HCT116 (cell line): ENCODE results near the gene WDR19. TPM values are rescaled to one million over a fixed set of nuclear protein-coding genes. Genes with fewer than 3 reads are reported as not detected.
"Not testable (repeated sequence)": the region's sequence is repeated elsewhere in the genome, so short reads cannot be mapped to it uniquely, and the experiment has no call there.

Experiments
- ATAC-seq: fragments of 200-7000 bp; cut with Tn5 transposase; 2 replicates; pipeline ENCODE4 v1.9.1; 2020; ENCODE audit warnings: mild to moderate bottlenecking, moderate library complexity
- BruUV-seq: library from RNA; stranded (reverse); fragments of 400-500 nt; replicated peaks from 2 replicates; lab custom pipeline; 2021; lab: Mats Ljungman, UMichigan
- CTCF ChIA-PET: fragments of 300-600 bp; sonication (Branson Sonifier 250); formaldehyde crosslinking; loops from one replicate; lab custom pipeline; 2021; ENCODE audit warnings: antibody characterized with exemption; lab: Charles Lee
- POLR2A ChIA-PET: fragments of 300-600, 350-600 bp; sonication (Branson Sonifier 250); formaldehyde crosslinking; loops from one replicate; lab custom pipeline; 2021; ENCODE audit warnings: antibody characterized with exemption; lab: Charles Lee
- RAD21 ChIA-PET, 2 experiments: fragments of 300-600 bp; sonication (Branson Sonifier 250); formaldehyde crosslinking; loops; one replicate each; lab custom pipeline; 2023; ENCODE audit warnings: low total read pairs in 2 of 2; ENCODE audit not compliant: uncharacterized antibody in 2 of 2, unreplicated experiment in 2 of 2, low non-redundant PET in 1 of 2; lab: Charles Lee
- DNase-seq: peaks from one replicate; pipeline ENCODE4 v3.0.0-alpha.2; 2010; ENCODE audit warnings: low read depth, low spot score
- H2AFZ ChIP-seq: fragments of 200-600 bp; shearing (Covaris generic), sonication (generic); 2 replicates; pipeline ENCODE4 v1.6.1; 2017; ENCODE audit warnings: low read depth, mixed run types, mixed read lengths, antibody characterized with exemption, low read length; ENCODE audit not compliant: poor library complexity, severe bottlenecking
- H3K27ac ChIP-seq: 2 replicates; pipeline ENCODE4 v1.5.1; 2012; ENCODE audit warnings: low read depth, low read length
- H3K27me3 ChIP-seq: fragments of 200-600 bp; sonication (generic); 2 replicates; pipeline ENCODE4 v1.6.1; 2016; ENCODE audit warnings: mixed run types, low read length, mixed read lengths; ENCODE audit not compliant: insufficient read depth
- H3K36me3 ChIP-seq, 2 experiments: fragments of 200-500 bp in 1 of 2; fragments of 200-600 bp in 1 of 2; sonication (Bioruptor generic) in 1 of 2; sonication (generic) in 1 of 2; 2 replicates each; pipeline versions ENCODE4 v1.5.1 to v1.6.1; 2014 to 2016; ENCODE audit warnings: low read length in 2 of 2, inconsistent platforms in 1 of 2, mixed read lengths in 1 of 2, mixed run types in 1 of 2; ENCODE audit not compliant: insufficient read depth in 2 of 2, control insufficient read depth in 1 of 2
- H3K4me1 ChIP-seq, 2 experiments: fragments of 200-600 bp in 1 of 2; sonication (generic) in 1 of 2; 2 replicates each; pipeline versions ENCODE4 v1.5.1 to v1.6.1; 2012 to 2017; ENCODE audit warnings: low read length in 2 of 2, inconsistent platforms in 1 of 2, mild to moderate bottlenecking in 1 of 2, mixed read lengths in 1 of 2, mixed run types in 1 of 2, moderate library complexity in 1 of 2; ENCODE audit not compliant: insufficient read depth in 2 of 2, control insufficient read depth in 1 of 2
- H3K4me2 ChIP-seq: fragments of 200-600 bp; sonication (generic); 2 replicates; pipeline ENCODE4 v1.6.1; 2017; ENCODE audit warnings: mixed run types, low read length, mixed read lengths
- H3K4me3 ChIP-seq, 2 experiments: fragments of 200-600 bp in 1 of 2; sonication (generic) in 1 of 2; replicated peaks in 1 of 2; 2 replicates each; pipeline ENCODE4 v1.5.1; 2011 to 2016; ENCODE audit warnings: low read length in 2 of 2, control low read depth in 1 of 2, low read depth in 1 of 2, mild to moderate bottlenecking in 1 of 2, mixed read lengths in 1 of 2, mixed run types in 1 of 2
- H3K79me2 ChIP-seq: fragments of 200-600 bp; sonication (generic); 2 replicates; pipeline ENCODE4 v1.6.1; 2017; ENCODE audit warnings: mild to moderate bottlenecking, mixed run types, low read length, moderate library complexity, mixed read lengths; ENCODE audit not compliant: insufficient read depth
- H3K9ac ChIP-seq: fragments of 200-600 bp; sonication (generic); 2 replicates; pipeline ENCODE4 v1.6.1; 2016; ENCODE audit warnings: low read length, mixed read lengths
- H3K9me2 ChIP-seq: fragments of 200-600 bp; sonication (generic), shearing (Covaris generic); 2 replicates; pipeline ENCODE4 v1.6.1; 2017; ENCODE audit warnings: mixed run types, mild to moderate bottlenecking, moderate library complexity; ENCODE audit not compliant: insufficient read depth
- H3K9me3 ChIP-seq, 2 experiments: fragments of 200-500 bp in 1 of 2; fragments of 200-600 bp in 1 of 2; sonication (Bioruptor generic) in 1 of 2; sonication (generic) in 1 of 2; 2 replicates each; pipeline ENCODE4 v1.6.1; 2014 to 2017; ENCODE audit warnings: low read length in 2 of 2, mixed read lengths in 2 of 2, inconsistent platforms in 1 of 2, low read depth in 1 of 2, mild to moderate bottlenecking in 1 of 2, mixed run types in 1 of 2, moderate library complexity in 1 of 2; ENCODE audit not compliant: control insufficient read depth in 1 of 2, insufficient read depth in 1 of 2
- H4K20me1 ChIP-seq: fragments of 200-600 bp; sonication (generic), shearing (Covaris generic); 2 replicates; pipeline ENCODE4 v1.6.1; 2017; ENCODE audit warnings: mixed run types, mild to moderate bottlenecking, moderate library complexity; ENCODE audit not compliant: insufficient read depth
- CEBPB ChIP-seq: IDR thresholded peaks from 2 replicates; pipeline ENCODE4 v1.6.1; 2012; ENCODE audit warnings: low read depth
- EGR1 ChIP-seq: IDR thresholded peaks from 2 replicates; pipeline ENCODE4 v1.6.1; 2012; ENCODE audit warnings: low read depth
- ELF1 ChIP-seq: IDR thresholded peaks from 2 replicates; pipeline ENCODE4 v1.6.1; 2012; ENCODE audit warnings: low read depth, borderline replicate concordance
- POLR2AphosphoS5 ChIP-seq: IDR thresholded peaks from 2 replicates; pipeline ENCODE4 v1.6.1; 2011; ENCODE audit warnings: mild to moderate bottlenecking, low read depth, low read length, moderate library complexity
- REST ChIP-seq: IDR thresholded peaks from 2 replicates; pipeline ENCODE4 v1.6.1; 2012; ENCODE audit warnings: low read depth
- SIN3A ChIP-seq: IDR thresholded peaks from 2 replicates; pipeline ENCODE4 v1.6.1; 2012; ENCODE audit warnings: low read depth
- TCF7L2 ChIP-seq: IDR thresholded peaks from 2 replicates; pipeline ENCODE4 v1.7.0; 2011; ENCODE audit warnings: borderline replicate concordance, inconsistent platforms; ENCODE audit not compliant: insufficient read depth, insufficient read length; ENCODE audit errors: extremely low read depth
- YY1 ChIP-seq: IDR thresholded peaks from 2 replicates; pipeline ENCODE4 v1.6.1; 2011; ENCODE audit warnings: low read length, low read depth, moderate library complexity, mild to moderate bottlenecking; ENCODE audit not compliant: insufficient replicate concordance; ENCODE audit errors: extremely low read depth
- ZFX ChIP-seq: fragments of 450-650 bp; IDR thresholded peaks from 2 replicates; pipeline ENCODE4 v1.6.1; 2017
- ZNF274 ChIP-seq: fragments of 200-500 bp; sonication (Bioruptor generic); IDR thresholded peaks from 2 replicates; pipeline ENCODE4 v1.6.1; 2014; ENCODE audit warnings: mild to moderate bottlenecking, low read depth, low read length, inconsistent platforms
- intact Hi-C: fragments of 100-400 bp; cut with micrococcal nuclease; formaldehyde crosslinking; loops from 2 replicates; pipeline ENCODE4 v1.10.0; 2022
- total RNA-seq: library from RNA; stranded (reverse); gene quantifications from one replicate; pipeline ENCODE4 v1.2.1, GENCODE V29; 2021; ENCODE audit not compliant: unreplicated experiment
- TF ChIP-seq, protein P1 (sequence below): IDR thresholded peaks from 2 replicates; pipeline ENCODE4 v1.6.1; 2012

Gene WDR19
- total RNA-seq, 1 experiment from 2014 or later, result 18.8 TPM

DNA sequence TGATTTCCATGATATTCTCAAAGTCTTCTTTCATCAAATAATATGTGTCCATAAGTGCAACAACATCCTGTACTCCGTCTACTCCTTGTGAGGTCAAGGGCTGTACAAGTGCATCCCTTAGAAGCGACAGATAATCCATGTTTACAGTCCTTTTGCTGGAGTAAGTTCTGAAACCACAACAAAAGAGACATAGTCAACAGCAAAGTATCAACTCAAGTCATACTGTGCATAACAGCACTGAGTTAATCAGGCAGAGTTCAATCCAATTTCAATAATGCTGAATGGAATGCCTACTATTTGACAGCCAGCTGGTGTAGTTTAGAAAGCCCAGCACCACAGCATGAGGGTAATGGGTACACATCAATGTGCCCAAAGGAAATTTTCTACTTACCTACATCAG is 109.4 kb downstream of the WDR19 start:
- DNase-seq, result no peak
- Histone ChIP-seq H3K27ac (no peak overlapping the region), H3K36me3 (peaks cover 32 to 47% of the 10 kb centered on the region in 2 experiments; a peak in 3 of 4 replicates), H3K79me2 (no peaks in the 10 kb centered on the region), H3K4me2 (no peak overlapping the region), H3K9me3 (no peaks in the 10 kb centered on the region), H3K9ac (no peak overlapping the region), H2AFZ (no peak overlapping the region), H4K20me1 (no peaks in the 10 kb centered on the region), H3K27me3 (no peaks in the 10 kb centered on the region), H3K4me3 (no peak overlapping the region), H3K4me1 (no peaks in the 10 kb centered on the region), H3K9me2 (no peaks in the 10 kb centered on the region)
- BruUV-seq, result no TSS peak
- ChIA-PET POLR2A (no interaction called here), RAD21 (no interaction called here), CTCF (no interaction called here)
- TF ChIP-seq EGR1 (no peak), YY1 (no peak)
- intact Hi-C loops, result no loop called here
- ATAC-seq, result no peak

DNA sequence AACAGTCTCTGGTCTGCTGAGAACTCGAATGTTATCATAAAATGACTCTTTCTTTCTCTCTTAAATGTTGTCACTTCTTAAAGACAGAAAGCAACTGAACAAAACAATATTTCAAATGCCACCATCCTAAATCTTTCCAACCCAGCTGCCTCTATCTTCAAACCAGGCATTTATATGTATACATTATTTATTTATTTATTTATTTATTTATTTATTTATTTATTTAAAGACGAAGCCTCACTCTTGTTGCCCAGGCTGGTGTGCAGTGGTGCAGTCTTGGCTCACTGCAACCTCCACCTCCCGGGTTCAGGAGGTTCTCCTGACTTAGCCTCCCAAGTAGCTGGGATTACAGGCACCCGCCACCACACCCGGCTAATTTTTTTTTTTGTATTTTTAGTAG is 110.1 kb downstream of the WDR19 start:
- intact Hi-C loops, CTCF ChIA-PET, BruUV-seq: not testable (repeated sequence)

GRCh38 chr4:39295784-39296183 is 113.5 kb downstream of the WDR19 start:
- Histone ChIP-seq H3K27me3 (no peaks in the 10 kb centered on the region), H4K20me1 (no peaks in the 10 kb centered on the region), H3K4me2 (no peak overlapping the region), H3K36me3 (peaks cover 12 to 36% of the 10 kb centered on the region in 2 experiments; a peak in 3 of 4 replicates), H3K9me3 (no peaks in the 10 kb centered on the region), H3K79me2 (no peaks in the 10 kb centered on the region), H2AFZ (no peak overlapping the region), H3K27ac (no peak overlapping the region), H3K9me2 (no peaks in the 10 kb centered on the region), H3K4me1 (no peaks in the 10 kb centered on the region), H3K4me3 (no peak overlapping the region), H3K9ac (no peak overlapping the region)
- ChIA-PET RAD21 (no interaction called here), POLR2A (no interaction called here), CTCF (no interaction called here)
- TF ChIP-seq TCF7L2 (no peak), CEBPB (no peak), ZNF274 (no peak), ZFX (no peak), POLR2AphosphoS5 (no peak), ELF1 (no peak), YY1 (no peak), SIN3A (no peak), REST (no peak)
- TF ChIP-seq, protein P1, sequence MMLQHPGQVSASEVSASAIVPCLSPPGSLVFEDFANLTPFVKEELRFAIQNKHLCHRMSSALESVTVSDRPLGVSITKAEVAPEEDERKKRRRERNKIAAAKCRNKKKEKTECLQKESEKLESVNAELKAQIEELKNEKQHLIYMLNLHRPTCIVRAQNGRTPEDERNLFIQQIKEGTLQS, result no peak
- BruUV-seq, result no TSS peak
- intact Hi-C loops, result no loop called here
- DNase-seq (no peak), ATAC-seq (no peak)

More for the DNA sequence above, 110.1 kb downstream of the WDR19 start:
- H3K27me3 ChIP-seq, H3K9ac ChIP-seq, DNase-seq, H3K79me2 ChIP-seq, ATAC-seq, H3K9me2 ChIP-seq, H3K4me3 ChIP-seq, H3K27ac ChIP-seq, H3K9me3 ChIP-seq, H4K20me1 ChIP-seq, H2AFZ ChIP-seq, H3K4me1 ChIP-seq, RAD21 ChIA-PET, POLR2A ChIA-PET, H3K4me2 ChIP-seq: not testable (repeated sequence)
- H3K36me3 ChIP-seq, result peaks cover 32 to 44% of the 10 kb centered on the region in 2 experiments; a peak in 3 of 4 replicates
